Right atrium auricular region (tissue), 2 donors: ENCODE data around the gene MCCC2. TPM values are rescaled to one million over a fixed set of nuclear protein-coding genes. Genes with fewer than 3 reads are reported as not detected.

ENCODE experiments used
- DNase-seq: peaks from one replicate; pipeline ENCODE4 v3.0.0-alpha.2; 2019; ENCODE audit warnings: low spot score
- H3K27ac ChIP-seq, 2 donors: fragments of 200-600 bp; sonication (generic); 1 replicate in 1 of 2; 2 replicates in 1 of 2; pipeline ENCODE4 v1.5.1; 2016 to 2019
- H3K27me3 ChIP-seq, 2 donors: fragments of 200-600 bp; sonication (generic); one replicate each; pipeline versions ENCODE4 v1.5.1 to v1.6.0; 2017 to 2019
- H3K36me3 ChIP-seq: fragments of 200-600 bp; sonication (generic); one replicate; pipeline ENCODE4 v1.5.1; 2016
- H3K4me1 ChIP-seq, 2 donors: fragments of 200-600 bp; sonication (generic); one replicate each; pipeline versions ENCODE4 v1.5.1 to v1.6.0; 2017 to 2019
- H3K4me3 ChIP-seq, 2 donors: fragments of 200-600 bp; sonication (generic); 1 replicate in 1 of 2; 2 replicates in 1 of 2; pipeline ENCODE4 v1.5.1; 2017 to 2019; ENCODE audit warnings: mild to moderate bottlenecking in 1 of 2, moderate library complexity in 1 of 2
- H3K9me3 ChIP-seq, 2 donors: fragments of 200-600 bp; sonication (generic); one replicate each; pipeline ENCODE4 v1.5.1; 2019
- CTCF ChIP-seq, 2 donors: fragments of 200-600 bp; sonication (generic); IDR thresholded peaks; one replicate each; pipeline ENCODE4 v1.5.1; 2019; ENCODE audit warnings: antibody characterized with exemption in 2 of 2
- total RNA-seq, 2 donors: library from RNA; depleted of rRNA; stranded (reverse); fragments of >200 nt; gene quantifications; one replicate each; pipeline ENCODE4 v1.1.0, GENCODE V29; 2016

MCCC2 gene
- total RNA-seq, 2 donors from 2014 or later: 30.7 to 73.6 TPM

- H3K4me1 ChIP-seq: no peaks in the 10 kb centered on the region
These were observed 112.1 kb downstream of the MCCC2 start for GRCh38 chr5:71699233-71699632.

GRCh38 chr5:71699751-71700150 is 112.6 kb downstream of the MCCC2 start:
- Histone ChIP-seq H3K4me3 (no peak overlapping the region), H3K27me3 (no peaks in the 10 kb centered on the region), H3K4me1 (no peaks in the 10 kb centered on the region), H3K36me3 (no peaks in the 10 kb centered on the region), H3K27ac (no peak overlapping the region), H3K9me3 (no peaks in the 10 kb centered on the region)
- no peak for TF ChIP-seq CTCF (IDR thresholded peaks at IDR 0.05)
- no peak for DNase-seq

More at GRCh38 chr5:71699233-71699632, 112.1 kb downstream of the MCCC2 start:
- Histone ChIP-seq H3K27me3 (no peaks in the 10 kb centered on the region), H3K27ac (no peak overlapping the region), H3K9me3 (no peaks in the 10 kb centered on the region), H3K36me3 (no peaks in the 10 kb centered on the region), H3K4me3 (no peak overlapping the region)
- DNase-seq: no peak
- no peak for TF ChIP-seq CTCF (IDR thresholded peaks at IDR 0.05)

GRCh38 chr5:71700803-71701202 is 113.7 kb downstream of the MCCC2 start:
- TF ChIP-seq CTCF (IDR thresholded peaks at IDR 0.05): no peak
- Histone ChIP-seq H3K4me3 (no peak overlapping the region), H3K27ac (no peak overlapping the region), H3K36me3 (no peaks in the 10 kb centered on the region), H3K4me1 (no peaks in the 10 kb centered on the region), H3K9me3 (no peaks in the 10 kb centered on the region), H3K27me3 (no peaks in the 10 kb centered on the region)
- DNase-seq: no peak

- H3K27me3 ChIP-seq: no peaks in the 10 kb centered on the region
- no peak overlapping the region for H3K4me3 ChIP-seq
- H3K9me3 ChIP-seq: no peaks in the 10 kb centered on the region
- no peaks in the 10 kb centered on the region for H3K36me3 ChIP-seq
- no peaks in the 10 kb centered on the region for H3K4me1 ChIP-seq
- H3K27ac ChIP-seq: no peak overlapping the region
- no peak for DNase-seq
- TF ChIP-seq CTCF (IDR thresholded peaks at IDR 0.05): no peak
These were observed 114.3 kb downstream of the MCCC2 start for GRCh38 chr5:71701407-71701806.

- no peak overlapping the region for H3K4me3 ChIP-seq
- no peaks in the 10 kb centered on the region for H3K27me3 ChIP-seq
- H3K36me3 ChIP-seq: no peaks in the 10 kb centered on the region
- no peak for TF ChIP-seq CTCF (IDR thresholded peaks at IDR 0.05)
- no peak for DNase-seq
- no peaks in the 10 kb centered on the region for H3K9me3 ChIP-seq
- H3K27ac ChIP-seq: no peak overlapping the region
- H3K4me1 ChIP-seq: no peaks in the 10 kb centered on the region
These were observed 116.8 kb downstream of the MCCC2 start for GRCh38 chr5:71703941-71704340.

GRCh38 chr5:71705421-71705820 is 118.3 kb downstream of the MCCC2 start:
- no peak for DNase-seq
- Histone ChIP-seq H3K4me1 (no peaks in the 10 kb centered on the region), H3K27ac (no peak overlapping the region), H3K36me3 (no peaks in the 10 kb centered on the region), H3K9me3 (no peaks in the 10 kb centered on the region), H3K4me3 (no peak overlapping the region), H3K27me3 (peaks cover 0 to 2% of the 10 kb centered on the region in 2 donors)
- TF ChIP-seq CTCF (IDR thresholded peaks at IDR 0.05): no peak
